ENCODE data around the gene EGF.

The EGF gene

GRCh38 chr4:109952612-109953011 lies 39.9 kb downstream of the EGF start:
- no peak overlapping the region for H3K4me3 ChIP-seq (replicated peaks; ENCODE audit: insufficient read depth, low read length)
- TF ChIP-seq REST (IDR thresholded peaks at IDR 0.05; ENCODE audit: insufficient replicate concordance, low read depth) = no peak
- TF ChIP-seq POLR2AphosphoS5 (IDR thresholded peaks at IDR 0.05; ENCODE audit: low read depth) = no peak
- no peak for TF ChIP-seq CTCF (IDR thresholded peaks at IDR 0.05; ENCODE audit: insufficient read depth, low read length)
- no peak for TF ChIP-seq GABPA (IDR thresholded peaks at IDR 0.05; ENCODE audit: low read depth)
- no peak for DNase-seq (ENCODE audit: low read depth in 1 of 2, low spot score in 1 of 2)
- H3K27ac ChIP-seq (replicated peaks) = no peak overlapping the region
- no peaks in the 10 kb centered on the region for H3K27me3 ChIP-seq (ENCODE audit: insufficient read depth, poor library complexity, severe bottlenecking)

GRCh38 chr4:109953556-109953955 lies 40.9 kb downstream of the EGF start:
- no peak overlapping the region for H3K27ac ChIP-seq (replicated peaks)

GRCh38 chr4:109955146-109955545 lies 42.5 kb downstream of the EGF start:
- H3K4me3 ChIP-seq (replicated peaks; ENCODE audit: insufficient read depth, low read length) = no peak overlapping the region
- TF ChIP-seq SPI1 (IDR thresholded peaks at IDR 0.05; ENCODE audit: borderline replicate concordance, low read depth) (no peak), CTCF (IDR thresholded peaks at IDR 0.05; ENCODE audit: insufficient read depth, low read length) (no peak), GABPA (IDR thresholded peaks at IDR 0.05; ENCODE audit: low read depth) (no peak), REST (IDR thresholded peaks at IDR 0.05; ENCODE audit: insufficient replicate concordance, low read depth) (no peak), POLR2AphosphoS5 (IDR thresholded peaks at IDR 0.05; ENCODE audit: low read depth) (no peak)
- H3K27ac ChIP-seq (replicated peaks) = no peak overlapping the region
- no peak for DNase-seq (ENCODE audit: low read depth in 1 of 2, low spot score in 1 of 2)
- no peaks in the 10 kb centered on the region for H3K27me3 ChIP-seq (ENCODE audit: insufficient read depth, poor library complexity, severe bottlenecking)

More at GRCh38 chr4:109953556-109953955, 40.9 kb downstream of the EGF start:
- DNase-seq (ENCODE audit: low read depth in 1 of 2, low spot score in 1 of 2) = no peak
- no peak for TF ChIP-seq REST (IDR thresholded peaks at IDR 0.05; ENCODE audit: insufficient replicate concordance, low read depth)
- no peak for TF ChIP-seq CTCF (IDR thresholded peaks at IDR 0.05; ENCODE audit: insufficient read depth, low read length)
- no peak for TF ChIP-seq POLR2AphosphoS5 (IDR thresholded peaks at IDR 0.05; ENCODE audit: low read depth)
- TF ChIP-seq GABPA (IDR thresholded peaks at IDR 0.05; ENCODE audit: low read depth) = no peak
- TF ChIP-seq SPI1 (IDR thresholded peaks at IDR 0.05; ENCODE audit: borderline replicate concordance, low read depth) = no peak
- H3K27me3 ChIP-seq (ENCODE audit: insufficient read depth, poor library complexity, severe bottlenecking) = no peaks in the 10 kb centered on the region
- no peak overlapping the region for H3K4me3 ChIP-seq (replicated peaks; ENCODE audit: insufficient read depth, low read length)

Data from HL-60 (cell line).